GM19193 (cell line): ENCODE data around the gene ITPR2.

Experiments
- POLR2A ChIP-seq: IDR thresholded peaks from 4 replicates; pipeline ENCODE4 v1.6.1; 2011; ENCODE audit not compliant: insufficient read depth, insufficient read length; ENCODE audit errors: extremely low read depth

Gene ITPR2

GRCh38 chr12:26554332-26554731, 278.7 kb downstream of the ITPR2 start:
- no peak for TF ChIP-seq POLR2A

- TF ChIP-seq POLR2A, result no peak
Observed at GRCh38 chr12:26551385-26551784, 281.6 kb downstream of the ITPR2 start.

- TF ChIP-seq POLR2A, result no peak
Observed at GRCh38 chr12:26548227-26548626, 284.8 kb downstream of the ITPR2 start.

GRCh38 chr12:26546535-26547314, 286.3 kb downstream of the ITPR2 start:
- no peak for TF ChIP-seq POLR2A

- no peak for TF ChIP-seq POLR2A
Observed at GRCh38 chr12:26539131-26539530, 293.9 kb downstream of the ITPR2 start.

- no peak for TF ChIP-seq POLR2A
Observed at GRCh38 chr12:26537651-26538050, 295.3 kb downstream of the ITPR2 start.

GRCh38 chr12:26537126-26537525, 295.9 kb downstream of the ITPR2 start:
- TF ChIP-seq POLR2A, result no peak

GRCh38 chr12:26535826-26536225, 297.2 kb downstream of the ITPR2 start:
- TF ChIP-seq POLR2A, result no peak

- TF ChIP-seq POLR2A, result no peak
Observed at GRCh38 chr12:26534071-26534470, 298.9 kb downstream of the ITPR2 start.

- TF ChIP-seq POLR2A, result no peak
Observed at GRCh38 chr12:26533211-26533610, 299.8 kb downstream of the ITPR2 start.

- TF ChIP-seq POLR2A, result no peak
Observed at GRCh38 chr12:26530461-26530860, 302.5 kb downstream of the ITPR2 start.

GRCh38 chr12:26528943-26529342, 304.1 kb downstream of the ITPR2 start:
- no peak for TF ChIP-seq POLR2A

GRCh38 chr12:26527682-26528081, 305.3 kb downstream of the ITPR2 start:
- TF ChIP-seq POLR2A, result no peak

- no peak for TF ChIP-seq POLR2A
Observed at GRCh38 chr12:26524862-26525465, 308.0 kb downstream of the ITPR2 start.

GRCh38 chr12:26523708-26524150, 309.3 kb downstream of the ITPR2 start:
- TF ChIP-seq POLR2A, result no peak

- TF ChIP-seq POLR2A, result no peak
Observed at GRCh38 chr12:26520869-26521268, 312.1 kb downstream of the ITPR2 start.

GRCh38 chr12:26520109-26520508, 312.9 kb downstream of the ITPR2 start:
- no peak for TF ChIP-seq POLR2A

GRCh38 chr12:26519462-26519861, 313.5 kb downstream of the ITPR2 start:
- TF ChIP-seq POLR2A, result no peak
